ENCODE measurements around the gene SIX2.

The SIX2 gene

DNA sequence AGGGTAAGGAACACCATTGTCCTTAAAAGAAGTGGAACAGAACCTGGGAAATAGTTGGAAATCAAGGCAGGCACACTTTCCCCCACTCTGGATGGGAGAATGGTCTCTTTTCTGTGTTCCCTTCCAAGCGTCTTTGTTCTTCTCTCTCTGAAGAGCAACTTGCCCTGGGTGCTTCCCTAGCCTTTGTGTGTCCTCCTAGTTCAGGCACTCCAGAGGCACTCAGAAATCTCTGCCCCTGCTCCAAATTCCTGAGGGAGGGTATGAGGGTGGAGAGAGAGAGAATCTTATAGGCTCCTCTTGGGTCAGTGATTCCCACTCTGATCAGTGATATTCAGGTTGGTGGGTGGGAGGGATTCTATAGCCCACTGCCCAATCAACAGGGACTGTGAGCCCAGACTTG, 8.8 kb upstream of the SIX2 start:
- no peak for DNase-seq

DNA sequence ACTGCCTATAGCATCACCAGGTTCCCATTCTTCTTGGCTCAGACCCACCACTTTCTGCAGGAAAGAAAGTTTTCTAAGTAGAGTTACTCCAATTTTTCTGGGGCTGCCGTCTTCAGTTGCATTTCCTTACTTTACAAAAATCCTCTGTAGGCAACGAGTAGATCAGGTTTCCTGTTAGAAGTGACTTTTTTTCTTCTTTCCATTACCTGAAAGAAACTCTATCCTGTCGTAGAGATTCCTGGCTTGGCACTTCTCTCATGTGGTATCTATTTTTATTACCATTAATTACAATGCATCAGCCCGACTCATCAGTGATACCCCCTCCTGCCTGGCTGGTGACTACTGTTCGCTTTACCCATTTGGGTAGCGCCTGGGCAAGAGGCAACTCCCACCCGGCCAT, 5.6 kb upstream of the SIX2 start:
- DNase-seq, result no peak

DNA sequence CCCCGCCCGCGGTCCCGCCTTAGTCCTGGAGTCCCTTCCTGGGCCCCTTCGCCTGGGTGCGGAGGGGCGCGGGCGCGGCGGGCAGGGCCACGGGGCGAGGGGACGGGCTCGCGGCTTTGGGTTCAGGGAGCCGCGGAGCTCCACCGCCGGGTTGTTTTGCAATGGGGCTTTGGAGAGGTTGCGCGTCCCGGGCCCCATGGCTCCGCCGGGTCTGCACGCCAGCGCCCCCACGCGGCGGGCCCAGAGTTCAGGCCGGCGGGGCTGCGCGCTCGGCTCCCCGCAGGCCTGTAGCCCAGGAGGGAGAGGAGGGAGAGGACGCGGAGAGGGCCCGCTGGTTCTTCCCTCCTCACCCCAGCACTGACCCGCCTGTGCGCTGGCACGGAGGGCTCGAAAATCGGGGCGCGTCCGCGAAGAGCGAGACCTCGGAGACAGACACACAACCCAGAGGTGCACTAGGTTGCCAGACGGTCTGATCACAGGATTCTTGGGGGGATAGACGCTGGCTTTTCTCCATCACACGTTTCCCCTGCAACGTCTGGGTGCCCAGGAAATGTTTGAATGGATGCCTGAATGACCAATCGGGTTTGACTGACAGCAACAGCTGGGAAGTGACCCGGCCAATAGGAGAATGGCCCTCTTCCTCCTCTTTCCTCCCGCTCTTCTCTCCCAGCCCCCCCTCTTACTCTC, 4.9 kb upstream of the SIX2 start:
- DNase-seq, result no peak

DNA sequence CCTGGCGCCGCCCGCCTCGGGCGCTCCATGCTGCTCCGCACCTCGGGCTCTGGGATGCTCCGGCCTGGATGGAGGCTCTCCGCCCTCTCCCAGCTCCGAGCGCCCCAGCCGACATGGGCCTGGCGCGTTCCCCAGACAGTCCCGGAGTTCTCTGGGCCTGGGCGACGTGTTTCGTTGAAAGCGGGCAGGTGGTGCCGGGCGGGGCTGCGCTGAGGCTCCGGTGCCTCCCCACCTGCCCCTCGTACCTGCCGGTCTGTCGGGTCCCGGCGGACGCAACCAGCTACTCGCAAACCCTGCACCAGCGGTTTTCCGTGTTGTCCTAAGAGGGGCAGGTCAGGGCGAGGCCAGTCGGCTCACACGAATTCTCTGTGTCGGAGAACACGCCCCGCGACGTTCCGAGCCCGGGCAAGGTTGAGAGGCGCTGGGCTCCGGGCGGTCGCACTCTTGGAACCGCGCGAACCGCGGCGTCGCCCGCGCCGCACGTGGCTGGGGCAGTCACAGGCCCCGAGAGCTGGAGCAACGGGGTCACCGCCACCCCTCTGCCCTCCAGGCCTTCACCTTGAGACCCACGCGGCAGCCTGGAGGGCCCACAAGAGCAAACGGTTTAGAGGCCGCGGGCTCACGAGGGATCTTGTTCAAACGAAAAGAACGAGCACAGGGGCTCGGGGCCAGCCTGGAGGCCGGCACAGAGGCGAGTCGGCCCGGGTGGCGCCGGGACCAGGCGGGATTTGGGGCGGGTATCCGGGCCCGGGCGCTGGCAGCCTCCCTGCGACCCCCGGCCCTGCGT, 4.2 kb upstream of the SIX2 start:
- no peak for DNase-seq

DNA sequence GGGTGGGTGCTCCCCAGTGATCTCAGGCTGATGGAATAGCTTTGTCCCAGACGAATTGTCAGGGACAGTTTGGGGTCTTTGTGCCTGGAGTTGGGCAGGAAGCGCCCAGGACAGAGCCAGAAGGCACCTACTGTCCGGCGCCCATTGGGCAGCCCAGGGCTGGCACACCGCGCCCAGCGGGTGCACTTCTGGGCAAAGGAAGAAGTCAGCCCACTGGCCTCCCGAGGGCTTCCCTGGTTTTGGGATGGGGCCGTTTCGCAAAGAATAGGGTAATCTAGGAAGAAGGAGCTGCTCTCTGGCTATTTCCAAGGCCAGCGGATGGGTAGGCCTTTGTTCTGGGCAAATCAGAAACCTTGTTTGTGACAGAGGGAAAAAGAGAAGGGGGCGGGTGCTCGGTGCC, 3.5 kb upstream of the SIX2 start:
- no peak for DNase-seq

DNA sequence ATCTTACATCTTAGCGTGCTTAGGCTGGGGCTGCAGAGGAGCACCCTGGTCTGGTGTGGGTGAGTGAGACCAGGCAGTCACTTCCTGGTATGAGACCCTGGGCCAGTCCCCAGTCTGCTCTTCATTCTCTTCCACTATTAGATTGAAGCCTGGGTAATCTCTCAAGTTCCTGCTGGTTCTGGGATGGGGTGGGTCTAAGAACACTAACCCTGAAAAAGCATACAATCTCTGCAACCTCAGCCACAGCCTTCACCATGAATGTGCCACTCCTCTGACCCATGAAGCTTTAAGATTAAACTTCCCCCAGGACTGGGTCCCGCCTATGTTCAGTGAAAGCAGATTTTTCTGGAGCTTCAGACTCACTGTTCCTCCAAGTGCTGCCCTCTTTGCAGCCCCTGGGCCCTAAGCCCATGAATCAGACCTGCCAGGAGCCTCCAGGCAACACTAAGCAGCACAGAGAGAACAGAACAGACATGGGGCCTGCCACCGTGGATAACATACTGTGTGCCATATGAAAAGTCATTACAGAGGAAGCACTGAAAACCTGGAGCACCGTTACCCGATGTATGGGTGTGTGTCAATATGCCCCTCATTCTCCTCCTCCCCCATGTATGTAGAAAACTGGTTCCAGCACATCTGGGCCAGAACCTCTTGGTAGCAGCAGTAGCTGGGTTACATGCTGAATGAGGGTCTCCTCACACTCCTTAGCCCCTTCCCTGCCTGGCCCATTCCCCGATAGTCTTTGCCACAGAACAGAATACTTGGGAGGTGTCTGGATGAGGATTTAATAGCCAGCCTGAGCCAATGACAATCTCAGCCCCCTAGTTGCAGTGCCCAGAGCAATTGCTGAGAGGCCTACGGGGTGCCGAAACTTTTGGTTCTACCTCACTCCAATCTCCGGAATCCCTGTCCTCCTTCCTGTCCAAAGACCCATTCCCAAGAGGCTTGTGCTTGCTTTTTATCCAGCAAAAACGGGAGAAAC, 2.7 kb upstream of the SIX2 start:
- DNase-seq, result no peak

DNA sequence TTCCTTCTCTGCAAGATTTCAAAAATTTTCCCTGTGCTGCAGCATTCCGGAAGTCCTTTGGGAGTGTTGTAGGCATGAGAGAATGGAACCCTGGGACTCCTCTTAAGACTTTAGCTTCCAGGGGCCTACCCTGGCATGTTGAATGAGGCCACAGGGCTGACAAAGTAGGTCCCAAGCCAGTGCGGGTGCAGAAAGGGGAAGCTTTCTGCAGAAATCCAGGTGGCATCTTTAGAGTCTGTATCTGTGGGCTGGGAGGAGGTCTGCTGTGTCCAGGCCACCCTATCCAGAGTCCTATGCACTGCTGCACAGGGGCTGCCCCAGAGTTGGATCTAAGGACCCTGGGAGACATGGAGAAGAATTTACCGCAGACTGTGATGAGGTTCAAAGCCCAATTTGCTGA, 1.9 kb upstream of the SIX2 start:
- no peak for DNase-seq

DNA sequence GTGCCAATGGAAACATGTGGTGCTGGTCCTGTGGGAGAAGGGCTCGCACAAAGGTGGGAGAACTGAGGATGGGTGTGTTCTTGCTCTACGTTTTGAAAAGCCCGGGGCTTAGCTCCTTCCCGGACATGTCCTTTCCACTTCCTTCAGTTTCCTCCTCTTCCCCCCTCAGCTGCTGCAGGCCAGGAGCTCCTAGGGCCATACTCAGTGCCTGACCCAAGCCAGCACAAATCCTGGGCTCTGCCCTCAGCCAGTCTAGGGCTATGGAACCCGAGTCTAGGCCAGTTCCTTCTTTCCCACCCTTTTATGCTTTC, 1.4 kb upstream of the SIX2 start:
- DNase-seq, result no peak

DNA sequence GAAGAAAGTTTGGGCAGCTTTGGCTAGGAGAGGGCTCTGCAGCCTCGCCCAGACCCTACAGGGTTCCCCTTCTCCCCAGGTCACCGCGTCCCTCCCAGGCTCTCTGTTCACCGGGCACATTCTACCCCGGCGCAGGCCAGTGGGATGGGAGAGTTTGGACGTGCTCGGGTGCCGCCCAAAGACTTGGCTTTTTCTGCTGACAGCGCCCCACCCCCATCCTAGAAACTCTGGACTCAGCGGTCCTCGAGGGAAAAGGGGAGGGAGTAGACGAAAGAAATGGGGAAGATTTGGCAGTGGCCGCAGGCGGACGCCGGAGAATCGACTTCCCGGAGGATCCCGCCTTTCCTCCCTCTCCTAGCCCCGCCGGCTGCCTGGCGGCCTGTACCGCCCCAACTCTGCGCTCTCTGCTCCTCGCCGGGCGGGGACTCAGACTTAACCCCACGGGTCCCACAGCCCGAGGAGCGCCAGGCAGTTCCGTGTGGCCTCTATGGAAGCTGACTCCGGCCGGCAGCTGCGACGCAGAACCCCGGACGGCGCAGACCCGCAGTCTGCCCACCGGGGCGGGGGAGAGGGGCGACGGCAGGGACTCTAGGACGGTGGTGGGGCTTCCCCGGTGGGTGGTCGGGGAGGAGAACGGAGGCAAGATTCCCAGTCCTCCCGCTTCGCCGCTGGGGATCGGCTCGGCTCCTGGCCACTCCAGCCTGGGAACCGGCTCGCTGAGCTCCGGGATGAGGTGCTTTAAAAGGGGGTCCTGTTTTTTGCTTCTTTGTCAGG, 863 bp upstream of the SIX2 start:
- DNase-seq, result no peak

DNA sequence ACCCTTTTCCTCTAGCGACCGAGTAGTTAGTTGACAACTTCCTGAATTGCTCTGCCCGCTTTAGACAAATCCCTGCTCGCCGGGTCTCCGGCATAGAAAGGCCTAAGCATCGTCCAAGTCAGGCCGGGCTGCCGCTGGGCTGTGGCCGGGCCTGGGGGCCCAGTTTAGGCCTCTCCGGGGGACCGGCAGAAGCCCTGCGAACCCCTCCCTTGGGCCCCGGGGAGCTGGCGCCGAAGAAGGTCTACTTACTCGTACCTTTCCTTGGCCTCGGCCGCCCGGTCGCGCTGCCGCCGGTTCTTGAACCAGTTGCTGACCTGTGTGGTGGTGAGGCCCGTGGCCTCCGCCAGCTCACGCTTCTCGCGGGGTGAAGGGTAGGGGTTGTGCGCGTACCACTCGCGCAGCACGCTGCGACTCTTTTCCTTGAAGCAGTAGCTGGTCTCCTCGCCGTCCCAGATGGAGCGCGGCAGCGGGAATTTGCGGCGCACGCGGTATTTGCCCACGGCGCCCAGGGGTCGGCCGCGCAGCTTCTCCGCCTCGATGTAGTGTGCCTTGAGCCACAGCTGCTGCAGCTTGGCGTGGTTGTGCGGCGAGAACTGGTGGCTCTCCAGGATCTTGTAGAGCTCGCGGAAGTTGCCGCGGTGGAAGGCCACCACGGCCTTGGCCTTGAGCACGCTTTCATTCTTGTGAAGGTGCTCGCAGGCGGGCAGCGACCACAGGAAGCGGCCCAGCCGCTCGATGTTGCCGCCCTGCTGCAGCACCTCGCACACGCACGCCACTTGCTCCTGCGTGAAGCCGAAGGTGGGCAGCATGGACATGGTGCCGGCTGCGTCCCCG, 739 bp downstream of the SIX2 start:
- no peak for DNase-seq

DNA sequence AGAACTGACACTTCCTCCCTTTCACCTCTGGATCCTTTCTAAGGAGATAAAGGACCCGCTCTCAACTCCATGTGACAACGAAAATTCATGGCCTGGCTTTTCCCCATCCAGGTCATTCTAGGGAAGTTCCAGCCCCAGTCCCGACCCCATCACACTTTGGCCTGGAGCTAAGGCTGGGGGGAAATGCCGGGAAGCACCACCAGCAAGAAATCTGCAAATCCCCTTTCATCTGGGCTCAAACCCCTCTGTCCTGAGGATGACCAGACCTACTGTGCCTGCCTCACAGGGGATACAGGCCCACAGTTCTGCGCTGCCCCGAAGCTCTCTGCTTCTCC, 1.3 kb downstream of the SIX2 start:
- DNase-seq, result no peak

DNA sequence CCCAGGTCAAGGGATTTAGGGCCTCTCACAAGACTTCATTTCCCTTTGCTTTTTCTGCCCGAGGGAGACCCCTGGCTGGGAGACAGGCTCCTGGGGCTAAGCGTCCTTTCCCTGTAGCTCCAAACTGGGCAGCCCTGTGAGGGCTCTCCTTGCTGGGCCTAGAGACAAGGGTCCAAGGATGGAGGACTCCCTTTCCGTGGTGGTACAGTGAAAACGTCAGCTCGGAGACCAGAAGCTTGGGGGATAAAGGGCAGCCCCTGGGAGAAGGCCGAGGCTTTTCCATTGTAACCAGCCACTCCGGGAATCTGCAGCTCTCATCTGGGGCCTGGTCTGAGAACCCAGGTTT, 2.3 kb downstream of the SIX2 start:
- no peak for DNase-seq

DNA sequence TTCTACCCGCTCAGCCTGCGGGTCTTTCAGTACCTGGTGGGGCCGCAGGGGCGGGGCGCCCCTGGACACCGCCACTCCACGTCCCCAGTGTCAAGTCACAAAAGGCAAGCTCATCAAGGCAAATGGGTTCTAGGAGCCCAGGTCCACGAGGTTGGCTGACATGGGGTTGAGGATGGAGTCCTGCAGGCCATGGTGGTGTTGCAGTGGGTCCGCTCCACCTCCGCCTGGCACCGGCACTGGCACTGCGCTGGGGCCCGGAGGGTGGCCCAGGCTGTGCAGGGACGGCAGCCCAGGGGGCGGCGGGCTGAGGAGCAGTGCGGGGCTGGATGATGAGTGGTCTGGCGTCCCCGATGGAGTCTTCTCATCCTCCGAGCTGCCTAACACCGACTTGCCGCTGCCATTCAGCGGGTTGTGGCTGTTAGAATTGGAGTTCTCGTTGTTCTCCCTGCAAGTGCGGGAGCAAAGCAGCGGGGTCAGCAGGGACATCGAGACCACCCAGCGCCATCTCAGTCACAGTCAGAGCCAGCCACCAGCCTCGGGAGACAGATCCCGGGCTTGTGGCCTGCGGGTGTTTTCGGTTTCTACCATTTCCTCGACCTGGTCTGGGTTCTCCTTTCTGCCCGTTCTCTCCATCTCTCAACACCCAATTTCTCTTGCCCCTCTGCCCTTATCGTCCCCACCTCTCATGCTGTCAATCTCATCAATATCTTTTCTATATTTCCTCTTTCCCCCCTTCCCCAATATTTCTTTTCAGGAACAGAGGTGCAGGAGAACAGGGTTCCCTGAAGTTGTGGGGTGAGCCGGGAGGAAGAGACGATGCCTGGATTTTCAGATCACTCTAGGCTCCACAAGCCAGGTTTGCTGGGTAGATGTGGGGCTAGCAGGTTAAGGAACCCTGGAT, 3.0 kb downstream of the SIX2 start:
- DNase-seq, result no peak

DNA sequence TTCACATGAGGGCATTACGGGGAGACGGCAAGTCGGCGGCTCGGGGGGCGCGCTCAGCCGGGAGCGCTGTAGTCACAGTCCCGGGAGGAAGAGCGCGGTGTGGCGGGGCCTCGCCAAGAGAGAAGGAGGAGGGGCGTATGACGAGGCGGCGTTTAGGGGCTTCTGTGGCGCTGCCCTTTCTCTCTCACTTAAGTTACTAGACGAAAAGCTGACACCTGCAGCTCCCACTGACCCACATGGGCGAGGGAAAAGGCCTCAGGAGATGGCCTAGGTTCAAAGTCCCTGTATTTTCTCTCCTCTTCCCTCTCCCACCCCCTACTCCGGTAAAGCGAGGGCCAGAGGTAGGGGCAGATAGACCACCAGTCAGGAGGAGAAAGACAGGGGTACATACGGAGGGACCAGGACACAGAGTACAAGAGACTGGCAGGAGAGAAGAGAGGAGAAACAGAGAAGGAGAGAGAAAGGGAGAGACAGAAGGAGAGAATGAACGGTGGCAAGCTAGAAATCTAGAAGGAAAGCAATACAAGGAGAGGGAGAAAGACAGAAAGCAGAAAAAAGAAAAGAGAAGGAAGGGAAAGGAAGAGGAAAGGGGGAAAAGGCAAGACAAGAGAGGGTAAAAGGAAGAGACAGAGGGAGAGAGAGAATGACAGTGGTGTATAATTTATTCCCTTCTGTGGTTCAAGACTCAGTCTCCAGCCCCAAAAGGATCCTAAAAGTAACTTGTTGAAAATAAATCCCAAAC, 3.8 kb downstream of the SIX2 start:
- DNase-seq, result no peak

DNA sequence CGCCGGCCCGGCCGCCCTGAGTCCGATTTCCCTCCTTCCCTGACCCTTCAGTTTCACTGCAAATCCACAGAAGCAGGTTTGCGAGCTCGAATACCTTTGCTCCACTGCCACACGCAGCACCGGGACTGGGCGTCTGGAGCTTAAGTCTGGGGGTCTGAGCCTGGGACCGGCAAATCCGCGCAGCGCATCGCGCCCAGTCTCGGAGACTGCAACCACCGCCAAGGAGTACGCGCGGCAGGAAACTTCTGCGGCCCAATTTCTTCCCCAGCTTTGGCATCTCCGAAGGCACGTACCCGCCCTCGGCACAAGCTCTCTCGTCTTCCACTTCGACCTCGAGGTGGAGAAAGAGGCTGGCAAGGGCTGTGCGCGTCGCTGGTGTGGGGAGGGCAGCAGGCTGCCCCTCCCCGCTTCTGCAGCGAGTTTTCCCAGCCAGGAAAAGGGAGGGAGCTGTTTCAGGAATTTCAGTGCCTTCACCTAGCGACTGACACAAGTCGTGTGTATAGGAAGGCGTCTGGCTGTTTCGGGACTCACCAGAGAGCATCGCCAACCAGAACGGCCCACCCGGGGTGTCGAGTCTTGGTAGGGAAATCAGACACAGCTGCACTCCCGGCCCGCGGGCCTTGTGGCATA, 4.6 kb downstream of the SIX2 start:
- DNase-seq, result no peak

DNA sequence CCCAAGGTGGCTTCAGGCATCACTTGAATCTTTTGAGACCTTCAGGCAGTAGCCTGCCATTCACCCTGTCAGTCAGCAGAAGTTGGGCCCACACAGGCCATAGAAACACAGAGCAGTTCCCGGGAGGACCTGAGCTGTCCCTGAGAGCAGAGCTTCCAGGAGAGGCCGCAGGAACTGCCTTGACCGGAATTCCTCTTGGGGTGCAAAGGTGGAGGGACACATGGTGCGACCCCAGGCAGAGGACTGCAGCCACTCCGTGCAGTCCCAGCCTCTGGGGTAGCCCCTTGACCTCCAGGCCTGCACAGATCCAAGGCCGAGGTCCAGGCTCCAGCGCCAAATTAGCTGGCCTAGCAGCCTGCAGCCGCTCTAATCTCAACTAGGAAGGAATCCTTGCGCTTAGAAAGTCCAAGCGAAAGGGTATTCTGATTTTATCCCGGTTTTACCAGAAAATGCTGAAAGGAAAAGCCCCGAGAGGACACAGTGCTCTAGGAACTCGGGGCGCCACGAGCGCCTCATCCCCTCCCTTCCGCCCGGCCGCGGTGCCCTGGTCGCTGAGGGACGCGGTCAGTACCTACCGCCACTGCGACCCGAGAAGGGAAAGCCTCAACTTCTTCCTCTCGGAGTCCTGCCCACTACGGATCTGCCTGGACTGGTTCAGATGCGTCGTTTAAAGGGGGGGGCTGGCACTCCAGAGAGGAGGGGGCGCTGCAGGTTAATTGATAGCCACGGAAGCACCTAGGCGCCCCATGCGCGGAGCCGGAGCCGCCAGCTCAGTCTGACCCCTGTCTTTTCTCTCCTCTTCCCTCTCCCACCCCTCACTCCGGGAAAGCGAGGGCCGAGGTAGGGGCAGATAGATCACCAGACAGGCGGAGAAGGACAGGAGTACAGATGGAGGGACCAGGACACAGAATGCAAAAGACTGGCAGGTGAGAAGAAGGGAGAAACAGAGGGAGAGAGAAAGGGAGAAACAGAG, 5.4 kb downstream of the SIX2 start:
- no peak for DNase-seq

DNA sequence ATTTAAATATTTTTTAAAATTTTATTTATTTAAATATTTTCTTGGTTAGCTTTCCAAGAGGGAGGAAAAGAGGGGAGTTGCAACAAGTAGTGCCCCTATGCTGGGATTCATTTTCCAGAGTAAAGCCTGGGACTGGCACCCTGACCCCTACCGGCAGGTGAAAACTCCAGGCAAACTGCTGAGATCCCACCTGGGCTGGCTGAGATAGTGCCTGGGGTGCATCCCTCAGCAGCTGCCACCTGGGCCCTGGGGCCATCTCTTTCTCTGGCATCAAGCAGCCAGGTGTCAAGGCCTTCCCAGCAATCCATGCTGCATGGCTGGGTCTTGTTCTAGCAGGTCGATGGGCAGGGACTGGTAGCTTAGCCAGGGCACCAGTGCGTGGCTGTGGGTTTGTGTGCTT, 6.6 kb downstream of the SIX2 start:
- DNase-seq, result no peak

DNA sequence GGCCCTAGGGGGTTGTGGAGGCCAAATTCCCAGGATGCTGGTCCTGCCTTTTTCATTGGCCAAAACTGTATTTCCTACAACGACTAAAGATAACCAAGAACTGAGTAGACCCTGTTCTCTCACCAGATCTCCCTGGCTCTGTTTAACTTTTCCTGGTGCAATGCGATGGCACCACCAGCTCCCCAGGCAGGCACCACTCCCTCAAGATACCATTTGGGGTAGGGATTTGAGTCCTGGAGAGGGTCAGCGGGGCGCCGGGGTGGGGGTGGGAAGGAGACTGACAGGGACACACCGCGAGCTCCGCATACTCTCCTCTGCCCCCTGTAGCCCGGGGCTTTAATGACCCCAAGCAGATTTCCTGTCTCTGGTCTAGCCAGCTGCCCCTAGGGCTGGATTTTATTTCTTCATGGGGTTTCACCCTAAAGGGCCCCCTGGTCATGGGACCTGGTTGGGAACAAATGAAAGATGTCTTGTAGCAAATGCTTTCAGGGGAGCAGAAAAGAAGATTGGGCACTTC, 7.3 kb downstream of the SIX2 start:
- no peak for DNase-seq

Data from activated CD4-positive, alpha-beta T cell treated with anti-CD3 and anti-CD28 coated beads, Interleukin-2, amount 50 U/mL, for 4 hours (primary cell).